ENCODE data around the gene WNT3.
"Not testable (repeated sequence)": the region's sequence is repeated elsewhere in the genome, so short reads cannot be mapped to it uniquely, and the experiment has no call there.

Gene WNT3

GRCh38 chr17:46794318-46794717 is 24.2 kb downstream of the WNT3 start:
- no peak overlapping the region for H3K4me3 ChIP-seq (ENCODE audit: low read depth, low read length)
- no peak for DNase-seq (ENCODE audit: low read depth)
- no peak for TF ChIP-seq CTCF (conservative IDR thresholded peaks at IDR 0.05; ENCODE audit: low read depth, low read length)

GRCh38 chr17:46793541-46793940 is 25.0 kb downstream of the WNT3 start:
- DNase-seq (ENCODE audit: low read depth) = no peak
- no peak for TF ChIP-seq CTCF (conservative IDR thresholded peaks at IDR 0.05; ENCODE audit: low read depth, low read length)
- no peak overlapping the region for H3K4me3 ChIP-seq (ENCODE audit: low read depth, low read length)

GRCh38 chr17:46793023-46793422 is 25.5 kb downstream of the WNT3 start:
- DNase-seq (ENCODE audit: low read depth); H3K4me3 ChIP-seq (ENCODE audit: low read depth, low read length): not testable (repeated sequence)

GRCh38 chr17:46792071-46792470 is 26.4 kb downstream of the WNT3 start:
- DNase-seq (ENCODE audit: low read depth) = no peak
- no peak for TF ChIP-seq CTCF (conservative IDR thresholded peaks at IDR 0.05; ENCODE audit: low read depth, low read length)
- no peak overlapping the region for H3K4me3 ChIP-seq (ENCODE audit: low read depth, low read length)

GRCh38 chr17:46791531-46791930 is 27.0 kb downstream of the WNT3 start:
- TF ChIP-seq CTCF (conservative IDR thresholded peaks at IDR 0.05; ENCODE audit: low read depth, low read length) = no peak
- H3K4me3 ChIP-seq (ENCODE audit: low read depth, low read length) = no peak overlapping the region
- DNase-seq (ENCODE audit: low read depth) = no peak

GRCh38 chr17:46790216-46790615 is 28.3 kb downstream of the WNT3 start:
- H3K4me3 ChIP-seq (ENCODE audit: low read depth, low read length) = no peak overlapping the region
- peak; percentile 36 for DNase-seq (ENCODE audit: low read depth)
- no peak for TF ChIP-seq CTCF (conservative IDR thresholded peaks at IDR 0.05; ENCODE audit: low read depth, low read length)

GRCh38 chr17:46789610-46790009 is 28.9 kb downstream of the WNT3 start:
- no peak for DNase-seq (ENCODE audit: low read depth)
- no peak overlapping the region for H3K4me3 ChIP-seq (ENCODE audit: low read depth, low read length)
- no peak for TF ChIP-seq CTCF (conservative IDR thresholded peaks at IDR 0.05; ENCODE audit: low read depth, low read length)

- H3K4me3 ChIP-seq (ENCODE audit: low read depth, low read length) = no peak overlapping the region
- TF ChIP-seq CTCF (conservative IDR thresholded peaks at IDR 0.05; ENCODE audit: low read depth, low read length) = no peak
- DNase-seq (ENCODE audit: low read depth) = no peak
Observed at GRCh38 chr17:46788796-46789195, 29.7 kb downstream of the WNT3 start.
